Left cardiac atrium (tissue), 2 donors: ENCODE measurements around the gene RHOD. TPM values are rescaled to one million over a fixed set of nuclear protein-coding genes. Genes with fewer than 3 reads are reported as not detected.

Experiments used
- microRNA-seq, 2 donors: library from miRNA; unstranded; fragments of <30 nt; microRNA quantifications; one replicate each; pipeline ENCODE4 v1.2.0, GENCODE V29; 2020
- total RNA-seq, 2 donors: library from RNA; stranded (reverse); fragmentation: NEBNext Ultra II Directional; extraction: Animal tissue kit (Norgen Biotek cat#: 25700); gene quantifications; one replicate each; pipeline ENCODE4 v1.2.1, GENCODE V29; 2021
- donor health status: DM: no; HTN: yes; CAD: no; lungs with severe emphysema.
- donor health status: DM: yes; HTN: yes; CAD: no.

The RHOD gene
- total RNA-seq, 2 donors from 2014 or later, result 33.6 to 42.8 TPM

Small RNA genes lying within 50 kb of the gene (microRNA-seq; reads per million reads assigned to microRNA genes)
- gene MIR6860, result 0 reads per million in 2 donors

Other genes starting within 250 kb of the RHOD start
- 1 to 10 TPM; 7.7 to 8.9 TPM for gene RCE1, start 213.4 kb upstream of the RHOD start, total RNA-seq
- gene LRFN4, start 199.8 kb upstream of the RHOD start, total RNA-seq, result 10 to 100 TPM; 14.3 to 15.5 TPM
- 10 to 100 TPM; 21.2 to 39.1 TPM for gene PC, start 98.5 kb upstream of the RHOD start, total RNA-seq
- not detected for gene C11orf86, start 81.5 kb upstream of the RHOD start, total RNA-seq
- gene SYT12, start 33.7 kb upstream of the RHOD start, total RNA-seq, result 1 to 10 TPM in 1 of 2 donors, under 1 TPM in 1; 0.18 to 1.8 TPM
- gene KDM2A, start 62.4 kb downstream of the RHOD start, total RNA-seq, result 10 to 100 TPM; 38.2 to 46.7 TPM
- 10 to 100 TPM; 51.6 to 52.6 TPM for gene GRK2, start 209.6 kb downstream of the RHOD start, total RNA-seq
- gene ANKRD13D, start 232.5 kb downstream of the RHOD start, total RNA-seq, result 10 to 100 TPM; 22.1 to 22.6 TPM
- 10 to 100 TPM; 18.1 to 22.2 TPM for gene SSH3, start 246.7 kb downstream of the RHOD start, total RNA-seq